GM13977 (cell line): Measurements from ENCODE around the gene ZNF574.
"Not testable (repeated sequence)": the region's sequence is repeated elsewhere in the genome, so short reads cannot be mapped to it uniquely, and the experiment has no call there.

Experiments
- DNase-seq: peaks from one replicate; pipeline ENCODE4 v3.0.0; 2012; ENCODE audit warnings: low spot score
- CTCF ChIP-seq: IDR thresholded peaks from 2 replicates; pipeline ENCODE4 v1.5.1; 2012; ENCODE audit warnings: mild to moderate bottlenecking, control low read depth; ENCODE audit not compliant: insufficient read depth; ENCODE audit errors: extremely low read depth, missing control alignments
- in situ Hi-C: fragments of 300-500 bp; cut with MboI; formaldehyde crosslinking; loops from one replicate; pipeline ENCODE4 v1.12.0; 2022; ENCODE audit warnings: low sequenced_read_pairs, low pct_unique_long_range_greater_than_20kb, mixed read lengths, inconsistent platforms; ENCODE audit not compliant: unreplicated experiment

The ZNF574 gene

GRCh38 chr19:42037649-42038048 is 38.3 kb upstream of the ZNF574 start:
- in situ Hi-C loops: no loop called here
- DNase-seq: no peak
- no peak for TF ChIP-seq CTCF

GRCh38 chr19:42038666-42039065 is 37.3 kb upstream of the ZNF574 start:
- in situ Hi-C loops: no loop called here
- DNase-seq: no peak
- TF ChIP-seq CTCF: no peak

- TF ChIP-seq CTCF: no peak
- in situ Hi-C loops: no loop called here
Observed at GRCh38 chr19:42040031-42040430, 35.9 kb upstream of the ZNF574 start.

GRCh38 chr19:42040491-42040890 is 35.5 kb upstream of the ZNF574 start:
- DNase-seq, in situ Hi-C loops: not testable (repeated sequence)

More at GRCh38 chr19:42040031-42040430, 35.9 kb upstream of the ZNF574 start:
- DNase-seq: no peak

- in situ Hi-C loops: no loop called here
- no peak for TF ChIP-seq CTCF
- DNase-seq: no peak
Observed at GRCh38 chr19:42042455-42043170, 33.4 kb upstream of the ZNF574 start.

- TF ChIP-seq CTCF: no peak
- in situ Hi-C loops: no loop called here
- no peak for DNase-seq
Observed at GRCh38 chr19:42045575-42045974, 30.4 kb upstream of the ZNF574 start.

- in situ Hi-C loops: no loop called here
- TF ChIP-seq CTCF: no peak
- DNase-seq: no peak
Observed at GRCh38 chr19:42048992-42049391, 27.0 kb upstream of the ZNF574 start.
